ENCODE results near the gene ZSCAN31. TPM values are rescaled to one million over a fixed set of nuclear protein-coding genes. Genes with fewer than 3 reads are reported as not detected.

ZSCAN31 gene
- polyA plus RNA-seq, 3 donors from 2014 or later = 1.5 to 2.3 TPM; not detected in 1

GRCh38 chr6:28280595-28281287 is 55.2 kb downstream of the ZSCAN31 start:
- Mint-ChIP-seq H3K27ac (no peak overlapping the region), H3K4me1 (peaks cover 7 to 11% of the 10 kb centered on the region in 2 donors), H3K27me3 (ENCODE audit: low read depth in 3 of 3) (peaks cover 0 to 8% (median 7%) of the 10 kb centered on the region in 3 donors), H3K4me3 (peak overlapping the region; percentile 70 to 80 (median 79)), H3K9me3 (no peaks in the 10 kb centered on the region), H3K36me3 (peaks cover 7 to 29% (median 9%) of the 10 kb centered on the region in 3 donors)
- DNase-seq = no peak

- H3K4me1 Mint-ChIP-seq = peaks cover 7 to 18% of the 10 kb centered on the region in 2 donors
- DNase-seq = no peak
- no peak overlapping the region for H3K27ac Mint-ChIP-seq
- peaks cover 23 to 41% (median 23%) of the 10 kb centered on the region in 3 donors for H3K36me3 Mint-ChIP-seq
- peaks cover 0 to 6% (median 3%) of the 10 kb centered on the region in 3 donors for H3K27me3 Mint-ChIP-seq (ENCODE audit: low read depth in 3 of 3)
- H3K4me3 Mint-ChIP-seq = no peak overlapping the region
- H3K9me3 Mint-ChIP-seq = no peaks in the 10 kb centered on the region
Observed at GRCh38 chr6:28277746-28278145, 58.2 kb downstream of the ZSCAN31 start.

- H3K4me1 Mint-ChIP-seq = peaks cover 1 to 15% of the 10 kb centered on the region in 2 donors
- H3K9me3 Mint-ChIP-seq = no peaks in the 10 kb centered on the region
- peak overlapping the region in 2 of 6 donors; percentile 7 to 34 for H3K27ac Mint-ChIP-seq
- H3K36me3 Mint-ChIP-seq = peaks cover 28 to 38% (median 29%) of the 10 kb centered on the region in 3 donors
- no peak for DNase-seq
- H3K4me3 Mint-ChIP-seq = no peak overlapping the region
- peaks cover 0 to 1% (median 0%) of the 10 kb centered on the region in 3 donors for H3K27me3 Mint-ChIP-seq (ENCODE audit: low read depth in 3 of 3)
Observed at GRCh38 chr6:28274888-28275287, 61.1 kb downstream of the ZSCAN31 start.

Other genes with a start within 250 kb of the ZSCAN31 start
- gene ZSCAN16, start 211.5 kb downstream of the ZSCAN31 start, polyA plus RNA-seq = 10 to 100 TPM in 1 of 3 donors, 1 to 10 TPM in 2; 5.8 to 15.6 (median 9.3) TPM
- gene ZKSCAN8, start 194.3 kb downstream of the ZSCAN31 start, polyA plus RNA-seq = 1 to 10 TPM in 1 of 3 donors, under 1 TPM in 2; 0.22 to 1.8 (median 0.44) TPM
- 10 to 100 TPM in 1 of 3 donors, 1 to 10 TPM in 2; 5.3 to 18.4 (median 8.1) TPM for gene ZSCAN9, start 110.9 kb downstream of the ZSCAN31 start, polyA plus RNA-seq
- 1 to 10 TPM; 1.7 to 5.0 (median 3.4) TPM for gene ZKSCAN4, start 83.9 kb downstream of the ZSCAN31 start, polyA plus RNA-seq
- gene NKAPL, start 76.9 kb downstream of the ZSCAN31 start, polyA plus RNA-seq = under 1 TPM in 2 of 3 donors, not detected in 1; 0.28 to 0.37 TPM
- 10 to 100 TPM in 2 of 3 donors, 1 to 10 TPM in 1; 9.7 to 17.5 (median 13.5) TPM for gene ZSCAN26, start 69.0 kb downstream of the ZSCAN31 start, polyA plus RNA-seq
- 1 to 10 TPM in 1 of 3 donors, under 1 TPM in 2; 0.46 to 1.7 (median 0.60) TPM for gene PGBD1, start 54.6 kb downstream of the ZSCAN31 start, polyA plus RNA-seq
- gene ZKSCAN3, start 13.8 kb upstream of the ZSCAN31 start, polyA plus RNA-seq = 1 to 10 TPM; 1.0 to 4.7 (median 2.0) TPM
- 1 to 10 TPM; 1.6 to 3.4 (median 1.9) TPM for gene ZSCAN12, start 63.6 kb upstream of the ZSCAN31 start, polyA plus RNA-seq
- under 1 TPM in 1 of 3 donors, not detected in 2; 0.16 TPM for gene ZSCAN23, start 107.3 kb upstream of the ZSCAN31 start, polyA plus RNA-seq
- gene GPX6, start 179.6 kb upstream of the ZSCAN31 start, polyA plus RNA-seq = not detected
- not detected for gene GPX5, start 189.7 kb upstream of the ZSCAN31 start, polyA plus RNA-seq